ENCODE results near the gene ZNRF4. TPM values are rescaled to one million over a fixed set of nuclear protein-coding genes. Genes with fewer than 3 reads are reported as not detected.

Gene ZNRF4
- total and polyA plus RNA-seq, 9 of the 15 experiments (the other 6 are each of a cell fraction or from before 2014, with no cell fraction given): not detected

- TF ChIP-seq SMC3 (conservative IDR thresholded peaks at IDR 0.05; ENCODE audit: insufficient read depth, low read depth, low read length) (0 out of 2 replicates have a peak, but pooled peaks have one; percentile 36), RAD51 (IDR thresholded peaks at IDR 0.05; ENCODE audit: borderline replicate concordance, low read depth) (no peak), NCOR1 (IDR thresholded peaks at IDR 0.05) (no peak), TCF7 (IDR thresholded peaks at IDR 0.05; ENCODE audit: borderline replicate concordance) (no peak), HDAC2 (IDR thresholded peaks at IDR 0.05) (peak; percentile 62; the same call in 1 of the 2 replicates), RAD21 (CRISPR knock-in tag; conservative IDR thresholded peaks at IDR 0.05 in 1 of 2, IDR thresholded peaks at IDR 0.05 in 1 of 2) (peak in 1 of 2 experiments; percentile 52; a peak in 2 of 4 replicates), HIVEP1 (CRISPR knock-in tag; IDR thresholded peaks at IDR 0.05) (no peak), BCOR (IDR thresholded peaks at IDR 0.05) (peak; percentile 98), ZBTB9 (CRISPR knock-in tag; IDR thresholded peaks at IDR 0.05) (no peak), ZFP36 (IDR thresholded peaks at IDR 0.05; ENCODE audit: low read depth, low read length, partially characterized antibody) (peak; percentile 91), TCF3 (CRISPR knock-in tag; IDR thresholded peaks at IDR 0.05) (no peak), NFIX (CRISPR knock-in tag; IDR thresholded peaks at IDR 0.05; ENCODE audit: low read depth) (no peak), KHSRP (IDR thresholded peaks at IDR 0.05) (no peak), RBM25 (IDR thresholded peaks at IDR 0.05; ENCODE audit: low read depth, low read length, severe bottlenecking) (peak; percentile 92), TEAD2 (tag; IDR thresholded peaks at IDR 0.05) (no peak)
Observed at GRCh38 chr19:5480427-5480836, 25.2 kb downstream of the ZNRF4 start (continued).
